Skin epidermis (tissue), 12 donors: ENCODE measurements around the gene ARHGAP6.
"Not testable (repeated sequence)": the region's sequence is repeated elsewhere in the genome, so short reads cannot be mapped to it uniquely, and the experiment has no call there.

Source experiments
- H3K27ac ChIP-seq, 21 experiments: fragments of 200-600 bp; sonication (generic) in 11 of 21; one replicate each; pipeline ENCODE4 v1.5.0; 2020; ENCODE audit warnings: mild to moderate bottlenecking in 3 of 21, inconsistent platforms in 2 of 21, moderate library complexity in 2 of 21
- H3K4me3 ChIP-seq, 7 experiments: fragments of 200-600 bp; sonication (generic) in 2 of 7; one replicate each; pipeline ENCODE4 v1.5.0; 2020; ENCODE audit warnings: inconsistent platforms in 2 of 7, mild to moderate bottlenecking in 2 of 7, moderate library complexity in 1 of 7

ARHGAP6 gene

DNA sequence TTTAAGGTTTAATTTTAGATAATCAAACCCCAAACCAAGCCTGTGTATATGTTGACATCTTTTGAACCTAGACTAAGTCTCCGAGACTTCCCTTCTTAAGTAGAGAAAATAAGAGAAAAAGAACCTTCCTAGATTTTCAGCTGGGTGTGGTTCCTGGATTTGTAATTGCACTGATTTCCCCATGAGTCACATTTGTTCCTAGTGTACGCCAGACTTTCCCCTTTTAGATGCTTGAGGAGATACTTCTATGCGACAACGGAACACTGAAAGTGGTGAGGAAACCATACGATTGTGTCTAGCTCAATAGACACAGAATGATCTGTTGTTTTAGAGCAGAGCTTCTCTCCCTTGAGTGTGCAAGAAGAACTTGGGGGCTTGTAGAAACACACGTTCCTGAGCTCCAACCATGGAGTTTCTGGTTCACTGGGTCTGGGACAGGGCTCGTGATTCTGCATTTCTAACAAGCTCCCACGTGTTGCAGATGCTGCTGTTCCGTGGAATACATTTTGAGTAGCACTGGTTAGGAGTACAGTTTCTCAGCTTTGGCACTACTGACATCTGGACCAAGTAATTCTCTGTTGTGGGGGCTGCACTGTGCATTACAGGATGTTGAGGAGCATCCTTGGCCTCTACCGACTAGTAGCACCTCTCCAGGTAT is 285.4 kb downstream of the ARHGAP6 start:
- H3K27ac ChIP-seq, result peak overlapping the region in 1 of 21 experiments; percentile 18

DNA sequence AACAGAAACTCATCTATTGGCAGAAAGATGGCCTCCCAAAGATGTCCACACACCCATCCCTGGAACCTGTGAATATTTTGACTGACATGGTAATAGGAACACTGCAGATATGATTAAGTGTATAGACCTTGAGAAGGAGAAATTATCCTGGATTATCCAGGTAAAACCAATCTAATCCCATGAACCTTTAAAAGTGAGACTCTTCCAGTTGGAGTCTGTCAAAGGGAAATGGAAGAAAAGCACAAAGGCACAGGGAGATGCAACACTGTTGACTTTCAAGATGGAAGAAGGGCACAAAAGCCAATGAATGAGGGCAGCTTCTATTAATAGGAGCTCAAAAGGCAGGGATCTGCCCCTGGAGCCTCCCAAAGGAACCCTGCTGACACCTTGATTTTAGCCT is 289.6 kb downstream of the ARHGAP6 start:
- Histone ChIP-seq H3K4me3 (no peak overlapping the region), H3K27ac (no peak overlapping the region)

More for the DNA sequence above, 285.4 kb downstream of the ARHGAP6 start:
- H3K4me3 ChIP-seq, result no peak overlapping the region

DNA sequence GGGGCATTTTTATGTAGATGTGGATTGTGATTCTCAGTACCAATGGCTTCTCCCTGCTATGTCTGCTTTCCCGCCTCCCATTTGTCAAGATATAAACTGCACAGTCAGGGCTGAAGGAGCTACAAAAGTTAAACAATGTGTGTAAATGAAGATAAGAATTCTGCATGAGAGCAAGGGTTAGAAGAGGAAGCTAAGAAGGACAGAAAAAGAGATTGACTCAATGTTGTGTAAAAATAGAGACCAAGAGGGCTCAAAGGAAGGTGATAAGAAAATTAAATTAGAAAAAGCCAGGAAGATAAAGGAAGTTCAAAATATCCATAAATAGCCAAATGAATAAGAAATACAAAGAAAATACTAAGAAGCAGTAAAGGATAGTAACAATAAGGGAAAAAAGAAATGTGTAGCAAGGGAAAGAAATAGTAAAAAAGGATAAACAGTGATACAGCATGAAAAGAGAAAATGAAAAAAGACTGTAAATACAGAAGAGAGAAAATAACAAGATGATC is 290.1 kb downstream of the ARHGAP6 start:
- H3K4me3 ChIP-seq, result no peak overlapping the region

DNA sequence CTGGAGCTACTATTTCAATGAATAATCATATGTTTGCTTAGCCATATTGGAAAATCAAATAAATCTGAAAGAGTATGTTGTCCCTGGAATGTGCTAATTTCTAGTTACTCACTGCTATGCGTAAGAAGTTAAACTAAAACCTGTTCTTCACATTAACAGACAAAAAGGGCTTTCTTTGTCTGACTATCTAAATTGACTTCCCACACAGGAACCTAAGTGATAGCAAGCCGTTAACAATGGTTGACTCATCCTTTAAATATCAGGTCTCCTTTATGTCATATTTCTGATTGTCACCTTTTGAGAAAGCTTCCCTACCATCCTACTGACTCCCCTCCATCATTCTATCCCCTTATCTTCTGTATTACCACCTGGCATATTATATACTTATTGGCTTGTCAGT is 291.1 kb downstream of the ARHGAP6 start:
- H3K4me3 ChIP-seq, result no peak overlapping the region
- H3K27ac ChIP-seq, result no peak overlapping the region

More for the DNA sequence above, 290.1 kb downstream of the ARHGAP6 start:
- no peak overlapping the region for H3K27ac ChIP-seq

DNA sequence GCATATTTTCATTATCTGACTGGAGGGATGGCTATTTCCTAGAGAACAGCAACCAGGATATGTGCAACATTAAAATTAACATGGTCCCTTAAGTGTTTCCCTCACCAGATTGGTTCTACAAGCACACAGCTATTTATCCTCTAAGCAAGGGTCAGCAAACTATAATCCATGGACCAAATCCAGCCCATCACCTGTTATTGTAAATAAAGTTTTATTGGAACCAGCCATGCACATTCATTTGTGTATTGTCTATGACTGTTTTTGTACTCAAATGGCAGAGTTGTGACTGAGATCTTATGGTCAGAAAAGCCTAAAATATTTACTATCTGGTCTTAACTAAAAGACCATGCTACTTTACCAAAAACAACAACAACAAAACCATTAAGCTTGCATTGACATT is 294.6 kb downstream of the ARHGAP6 start:
- H3K4me3 ChIP-seq, result no peak overlapping the region
- no peak overlapping the region for H3K27ac ChIP-seq

DNA sequence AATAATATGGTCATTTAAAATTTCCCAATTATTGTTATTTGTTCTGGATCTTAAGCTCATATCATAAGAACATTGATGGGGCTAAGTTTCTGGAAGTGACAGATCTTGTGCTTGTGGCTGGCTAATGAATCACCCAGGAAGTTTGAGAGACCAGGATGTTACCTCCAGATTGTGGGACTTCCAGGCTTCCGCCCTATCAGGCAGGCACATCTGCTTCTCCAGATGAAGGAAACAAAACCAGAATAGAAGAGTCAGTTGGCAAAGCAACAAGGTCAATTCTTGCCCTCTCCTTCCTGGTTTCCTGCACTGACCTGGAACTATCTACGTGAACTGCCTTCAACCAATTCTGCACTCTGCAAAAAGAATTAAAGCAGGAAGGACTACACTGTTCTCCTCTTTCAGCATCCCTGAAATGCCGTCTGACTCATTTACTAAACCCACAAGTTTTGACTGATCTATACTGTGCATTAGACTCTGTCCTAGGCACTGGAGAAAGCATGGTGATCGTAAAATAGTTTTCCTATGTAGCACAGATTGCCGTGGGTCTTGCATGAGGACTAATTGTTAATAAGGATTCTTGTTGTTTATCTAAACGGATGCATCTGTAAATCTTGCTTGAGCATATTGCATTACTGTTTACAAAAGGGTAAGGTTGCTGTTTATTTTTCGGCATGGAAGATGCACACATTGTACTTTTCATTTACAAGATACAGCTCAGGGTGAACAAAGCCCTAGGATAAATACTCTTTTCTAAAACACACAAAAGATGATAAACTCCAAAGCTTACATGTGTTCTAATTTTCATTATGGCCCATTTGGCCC is 297.9 kb downstream of the ARHGAP6 start:
- no peak overlapping the region for H3K4me3 ChIP-seq
- no peak overlapping the region for H3K27ac ChIP-seq

DNA sequence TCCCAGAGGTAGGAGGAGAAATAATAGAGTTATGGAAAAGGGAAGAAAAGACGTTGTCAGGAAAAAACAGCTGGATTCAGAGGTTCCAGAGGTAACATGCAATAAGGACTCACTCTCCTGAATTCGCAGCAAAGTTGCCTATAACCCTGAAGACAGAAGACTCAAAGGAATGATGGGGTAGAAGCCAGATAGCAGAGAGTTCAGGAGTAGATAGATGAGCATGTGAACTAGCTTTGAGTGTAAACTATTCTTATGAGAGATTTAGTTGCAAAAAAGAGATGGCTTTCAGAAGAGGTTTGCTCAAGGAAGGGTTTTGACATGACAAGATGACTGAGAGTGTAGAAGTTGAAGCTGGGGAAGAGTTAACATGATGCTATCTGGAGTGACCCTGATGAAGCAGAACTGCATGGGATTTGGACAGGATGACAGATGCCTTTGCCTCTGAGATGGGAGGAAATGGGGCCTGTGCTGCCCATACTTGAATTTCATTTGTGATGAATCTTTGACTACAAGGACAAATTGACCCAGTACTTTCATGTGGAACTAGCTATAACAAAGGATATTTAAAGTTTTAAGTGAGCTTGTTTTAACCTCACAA is 298.6 kb downstream of the ARHGAP6 start:
- Histone ChIP-seq H3K4me3 (no peak overlapping the region), H3K27ac (no peak overlapping the region)

DNA sequence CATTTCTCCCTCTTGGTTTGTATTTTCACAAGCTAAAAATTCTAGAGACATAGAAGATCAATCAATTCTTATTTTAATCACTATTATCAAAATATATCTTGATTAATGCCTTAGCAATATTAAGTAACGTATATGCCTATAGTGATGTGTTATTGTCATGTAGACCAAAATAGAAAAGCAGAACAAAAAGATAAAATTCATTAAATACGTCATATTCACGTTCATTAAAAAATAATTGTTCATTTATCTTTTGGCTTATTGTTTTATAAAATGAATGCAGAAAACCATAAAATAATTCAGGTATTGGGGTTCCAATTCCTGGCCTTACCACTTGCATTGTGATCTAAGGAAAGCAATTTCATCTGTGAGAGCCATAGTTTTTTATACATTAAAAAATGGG is 300.3 kb downstream of the ARHGAP6 start:
- Histone ChIP-seq H3K27ac (no peak overlapping the region), H3K4me3 (no peak overlapping the region)

DNA sequence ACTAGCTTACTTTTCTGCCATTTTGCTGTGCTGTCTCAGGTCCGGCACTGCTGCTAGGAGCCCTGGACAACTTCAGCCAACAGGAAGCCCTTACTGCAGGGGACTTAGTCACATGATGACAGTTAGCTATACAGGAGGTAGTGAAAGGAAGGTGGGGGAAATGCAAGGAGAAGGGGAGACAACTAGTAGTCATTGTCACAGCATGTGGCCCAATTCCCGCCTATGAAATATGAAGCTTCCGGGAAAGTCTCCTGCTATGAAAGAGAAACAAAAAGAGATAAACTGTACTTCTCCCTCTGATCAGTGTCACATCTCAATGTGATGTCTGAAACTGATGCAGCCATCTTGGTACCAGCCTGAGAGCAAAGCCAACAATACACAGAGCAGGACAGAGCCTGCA is 300.9 kb downstream of the ARHGAP6 start:
- Histone ChIP-seq H3K27ac (no peak overlapping the region), H3K4me3 (no peak overlapping the region)

DNA sequence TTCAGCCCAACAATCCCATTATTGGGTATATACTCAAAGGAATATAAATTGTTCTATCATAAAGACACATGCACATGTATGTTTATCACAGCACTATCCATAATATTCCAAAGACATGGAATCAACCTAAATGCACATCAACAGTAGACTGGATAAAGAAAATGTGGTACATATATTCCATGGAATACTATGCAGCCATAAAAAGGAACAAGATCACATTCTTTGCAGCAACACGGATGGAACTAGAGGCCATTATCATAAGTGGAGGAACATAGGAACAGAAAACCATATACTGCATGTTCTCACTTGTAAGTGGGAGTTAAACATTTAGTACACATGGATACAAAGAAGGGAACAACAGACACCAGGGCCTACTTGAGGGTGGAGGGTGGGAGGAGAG is 301.9 kb downstream of the ARHGAP6 start:
- H3K4me3 ChIP-seq, H3K27ac ChIP-seq: not testable (repeated sequence)

DNA sequence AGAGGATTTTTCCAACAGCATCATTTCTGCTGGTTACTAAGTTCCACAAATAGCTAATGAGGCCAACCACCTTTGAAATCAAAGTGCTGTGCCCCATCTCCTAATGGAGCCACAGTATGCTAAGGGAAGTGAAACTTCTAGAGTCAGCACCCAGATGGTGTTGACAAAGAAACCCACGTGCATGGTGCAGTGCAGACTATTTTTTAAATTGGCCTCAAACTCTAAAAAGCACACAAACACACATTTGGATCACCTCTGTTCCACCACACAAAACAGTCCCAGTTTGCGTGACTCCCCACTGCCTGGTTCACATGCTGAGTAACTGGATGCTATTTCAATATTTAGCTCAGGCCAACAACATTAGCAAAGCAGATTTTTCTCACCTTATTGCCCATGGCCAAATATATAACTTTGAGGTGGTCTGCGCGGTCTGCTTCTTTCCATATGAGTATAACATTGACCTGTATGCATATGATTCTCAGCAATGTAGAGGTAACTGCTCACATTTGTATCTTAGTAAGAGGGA is 302.6 kb downstream of the ARHGAP6 start:
- Histone ChIP-seq H3K4me3 (no peak overlapping the region), H3K27ac (no peak overlapping the region)

DNA sequence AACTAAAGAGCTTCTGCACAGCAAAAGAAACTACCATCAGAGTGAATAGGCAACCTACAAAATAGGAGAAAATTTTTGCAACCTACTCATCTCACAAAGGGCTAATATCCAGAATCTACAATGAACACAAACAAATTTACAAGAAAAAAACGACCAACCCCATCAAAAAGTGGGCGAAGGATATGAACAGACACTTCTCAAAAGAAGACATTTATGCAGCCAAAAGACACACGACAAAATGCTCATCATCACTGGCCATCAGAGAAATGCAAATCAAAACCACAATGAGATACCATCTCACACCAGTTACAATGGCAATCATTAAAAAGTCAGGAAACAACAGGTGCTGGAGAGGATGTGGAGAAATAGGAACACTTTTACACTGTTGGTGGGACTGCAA is 304.1 kb downstream of the ARHGAP6 start:
- H3K4me3 ChIP-seq, H3K27ac ChIP-seq: not testable (repeated sequence)

DNA sequence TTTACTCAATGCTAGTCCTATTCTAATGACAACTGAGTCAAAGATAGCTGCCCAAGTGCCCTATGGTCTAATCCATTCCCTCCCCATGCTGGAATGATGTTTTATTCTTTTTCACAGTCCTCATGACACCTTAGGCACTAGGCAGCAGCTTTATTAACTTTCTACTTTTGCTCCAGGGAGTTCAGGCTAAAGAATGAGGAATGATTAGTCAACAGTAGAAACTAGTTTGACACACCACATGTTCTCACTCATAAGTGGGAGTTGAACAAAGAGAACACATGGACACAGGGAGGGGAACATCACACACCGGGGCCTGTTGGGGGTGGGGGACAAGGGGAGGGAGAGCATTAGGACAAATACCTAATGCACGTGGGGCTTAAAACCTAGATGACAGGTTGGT is 309.8 kb downstream of the ARHGAP6 start:
- not testable (repeated sequence) for H3K4me3 ChIP-seq, H3K27ac ChIP-seq

DNA sequence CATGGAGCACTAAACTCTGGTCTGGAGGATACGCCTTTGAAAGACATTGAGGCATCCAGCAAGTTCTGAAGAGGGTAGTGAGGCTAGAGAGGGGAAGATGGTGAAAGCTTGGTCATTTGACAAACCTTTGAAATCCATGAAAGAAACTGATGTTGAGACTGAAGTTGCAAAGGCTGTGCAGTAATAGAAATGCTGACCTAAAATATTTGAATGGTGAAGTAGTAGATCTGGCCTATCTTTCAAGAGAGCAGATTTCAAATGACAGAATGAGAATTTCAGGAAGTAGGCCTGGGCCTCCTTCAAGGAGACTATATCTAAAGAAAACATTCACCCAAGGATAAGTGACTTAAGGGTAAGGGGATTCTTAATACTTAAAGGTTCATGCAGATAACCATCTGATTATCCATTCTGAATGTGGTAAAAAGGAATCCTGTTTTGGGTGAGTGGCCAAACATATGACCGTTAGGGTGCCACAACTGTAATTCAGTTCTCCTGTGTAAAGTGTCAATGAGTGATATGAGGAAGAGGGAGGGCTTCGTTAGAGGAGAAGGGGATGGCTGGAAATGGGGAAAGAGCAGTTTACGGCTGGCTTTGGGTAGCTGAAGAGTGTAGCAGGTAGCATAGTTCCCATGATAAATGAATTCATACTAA is 310.3 kb downstream of the ARHGAP6 start:
- no peak overlapping the region for H3K4me3 ChIP-seq
- H3K27ac ChIP-seq, result no peak overlapping the region

DNA sequence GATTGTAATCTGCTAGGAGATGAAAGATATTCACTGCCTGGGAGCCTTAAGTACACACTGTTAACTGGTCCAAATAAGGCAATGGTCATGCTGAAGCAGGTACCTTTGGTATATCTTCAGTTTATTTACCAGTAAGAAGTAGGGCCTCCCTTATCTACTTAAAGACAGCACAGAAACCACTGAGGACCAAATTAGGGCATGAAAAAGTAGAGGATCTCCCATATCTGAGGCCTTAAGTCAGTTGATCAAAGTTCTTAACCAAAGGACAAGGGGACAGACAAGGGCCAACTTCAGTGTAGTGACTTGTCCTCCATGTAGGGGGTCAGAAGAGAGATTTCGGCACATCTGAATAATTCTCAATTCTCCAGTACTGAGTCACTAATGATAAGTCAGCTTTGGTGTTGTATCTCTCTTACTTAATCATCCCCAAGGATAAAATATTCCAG is 313.4 kb downstream of the ARHGAP6 start:
- Histone ChIP-seq H3K4me3 (no peak overlapping the region), H3K27ac (no peak overlapping the region)

DNA sequence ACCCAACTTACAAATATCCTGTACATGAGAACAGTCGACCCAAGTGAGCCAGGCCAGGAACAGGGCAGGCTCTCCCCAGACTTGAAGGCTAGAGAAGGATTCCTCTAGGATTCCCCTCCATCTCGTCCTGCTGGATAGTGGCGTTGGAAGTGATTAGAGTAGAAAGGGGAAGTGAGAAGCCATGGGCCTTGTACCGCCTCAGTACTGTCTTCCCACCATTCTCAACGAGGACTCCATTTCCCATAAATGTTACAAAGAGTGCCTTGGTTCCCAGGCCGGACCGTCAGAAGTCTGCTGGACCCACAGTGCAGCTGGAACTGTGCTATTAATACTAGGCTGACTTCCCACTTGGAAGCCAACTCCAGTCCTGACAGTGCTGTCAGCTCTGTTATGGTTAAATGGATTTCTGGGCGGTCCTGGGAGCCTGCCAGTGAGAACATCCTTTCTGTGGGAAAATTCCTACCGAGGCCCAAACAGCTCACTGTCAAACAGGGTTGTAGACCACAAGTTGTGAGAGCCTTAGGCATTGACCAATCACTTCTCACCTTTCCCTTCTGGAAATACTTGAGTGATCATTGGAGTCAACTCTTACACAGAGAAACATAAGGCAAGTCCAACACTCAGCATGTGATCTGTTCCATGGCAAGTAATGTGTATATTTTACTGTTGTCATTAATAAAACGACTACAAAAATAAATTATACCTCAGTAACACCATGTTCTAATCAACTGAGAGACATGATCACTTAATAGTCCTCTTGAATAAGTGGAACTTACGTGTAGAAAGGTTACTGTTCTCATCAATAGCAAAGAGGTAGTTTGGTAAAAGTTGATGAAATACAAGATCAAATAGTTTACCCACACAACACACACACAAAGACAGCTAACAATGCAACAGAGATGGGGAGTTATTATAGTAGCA is 314.1 kb downstream of the ARHGAP6 start:
- Histone ChIP-seq H3K4me3 (no peak overlapping the region), H3K27ac (peak overlapping the region in 2 of 21 experiments; percentile 11 to 51)

DNA sequence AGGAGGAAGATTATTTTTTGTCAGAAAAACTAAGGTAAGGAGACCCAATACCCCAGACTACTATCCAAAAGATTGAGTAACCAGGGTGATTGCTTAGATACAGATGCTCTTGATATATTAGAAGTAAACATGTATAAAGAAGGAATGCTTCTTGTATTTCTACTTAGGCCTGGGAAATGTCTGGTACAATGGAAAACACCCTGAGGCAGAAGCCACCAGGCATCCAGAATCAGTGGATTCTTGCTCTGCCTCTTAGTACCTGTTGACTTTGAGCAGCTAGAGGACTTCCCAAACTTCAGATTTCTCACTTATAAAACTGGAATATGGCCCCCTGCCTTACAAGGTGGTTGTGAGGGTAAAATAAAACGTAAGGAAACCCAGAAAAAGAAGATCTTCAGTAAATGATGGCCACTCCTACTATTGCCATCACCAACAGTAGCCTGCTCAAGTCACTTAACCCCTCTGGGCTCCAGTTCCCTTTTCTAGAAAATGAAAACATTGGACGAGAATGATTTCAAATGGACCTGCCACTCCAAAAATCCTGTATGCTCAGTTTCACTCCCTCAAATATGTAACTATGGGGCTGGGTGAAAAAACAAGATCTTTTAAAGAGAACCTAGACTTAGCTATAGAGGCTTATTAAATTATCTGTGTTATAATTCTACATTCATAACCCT is 315.9 kb downstream of the ARHGAP6 start:
- Histone ChIP-seq H3K4me3 (no peak overlapping the region), H3K27ac (peak overlapping the region in 1 of 21 experiments; percentile 30)

DNA sequence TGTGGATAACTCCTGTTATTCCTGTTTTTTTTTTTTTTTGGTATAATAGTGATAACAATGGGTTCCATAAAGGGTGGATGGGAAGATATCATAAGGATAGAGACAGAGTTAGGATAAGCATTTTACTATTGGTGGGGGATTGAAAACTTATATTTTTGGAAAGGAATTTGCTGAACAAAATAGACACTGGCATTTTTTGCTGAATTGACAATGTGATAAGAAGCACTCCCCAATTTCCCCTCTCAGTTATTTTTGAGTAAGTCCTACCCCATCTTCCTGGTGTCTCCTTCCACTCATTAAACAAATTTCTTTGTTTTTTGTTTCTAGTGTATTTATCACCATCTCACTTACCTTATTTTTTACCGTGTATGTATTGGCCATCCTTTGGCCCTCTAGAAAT is 316.7 kb downstream of the ARHGAP6 start:
- H3K4me3 ChIP-seq, result no peak overlapping the region
- H3K27ac ChIP-seq, result no peak overlapping the region
